K562 (cell line): ENCODE data around the gene INPPL1. TPM values are rescaled to one million over a fixed set of nuclear protein-coding genes. Genes with fewer than 3 reads are reported as not detected.

Experiments
- ARID2 ChIP-seq: fragments of 450-650 bp; IDR thresholded peaks from 2 replicates; pipeline ENCODE4 v1.6.1; 2017; ENCODE audit warnings: antibody characterized with exemption, mild to moderate bottlenecking
- KAT8 ChIP-seq: fragments of 450-650 bp; IDR thresholded peaks from 2 replicates; pipeline ENCODE4 v1.6.1; 2016; ENCODE audit warnings: low read depth, mild to moderate bottlenecking
- MED1 ChIP-seq: sonication (generic); formaldehyde crosslinking; IDR thresholded peaks from 2 replicates; pipeline ENCODE4 v1.8.1; 2023; ENCODE audit warnings: missing genetic modification reagents, borderline replicate concordance
- polyA plus RNA-seq, 8 experiments: library from polyadenylated mRNA; depleted of rRNA in 4 of 8; stranded (reverse) in 5 of 8; unstranded in 3 of 8; fragments of >200 nt; fragmentation: Nextera tagmentation in 2 of 8; fragmentation: Illumina TruSeq in 1 of 8; extraction: Ambion mirVana in 2 of 8; extraction: Trizol in 1 of 8; gene quantifications; 2 replicates each; pipeline versions ENCODE4 v1.2.1 to v1.2.3, GENCODE V29; 2011 to 2014; ENCODE audit warnings: inconsistent platforms in 1 of 8, missing spikeins in 1 of 8
- total RNA-seq, 7 experiments: library from RNA; depleted of rRNA in 6 of 7; stranded (reverse); fragments of >200 nt in 6 of 7; fragmentation: Illumina TruSeq in 2 of 7; extraction: Trizol in 2 of 7; gene quantifications; 2 replicates each; pipeline versions ENCODE4 v1.2.1 to v1.2.3, GENCODE V29; 2011 to 2021; ENCODE audit warnings: low replicate concordance in 1 of 7
- TF ChIP-seq, protein P1 (sequence below): fragments of 450-650 bp; IDR thresholded peaks from 2 replicates; pipeline ENCODE4 v1.6.1; 2016; ENCODE audit warnings: mild to moderate bottlenecking, moderate library complexity
- TF ChIP-seq, protein P2 (sequence below): sonication (generic); formaldehyde crosslinking; IDR thresholded peaks from 2 replicates; pipeline ENCODE4 v1.8.1; 2023; ENCODE audit warnings: mild to moderate bottlenecking, missing genetic modification reagents
- TF ChIP-seq, protein P3 (sequence below): fragments of 250-450 bp; sonication (Bioruptor Pico); IDR thresholded peaks from 2 replicates; pipeline ENCODE4 v1.4.0; 2020; ENCODE audit warnings: borderline replicate concordance

INPPL1 gene
- total and polyA plus RNA-seq, 9 of the 15 experiments (the other 6 are each of a cell fraction or from before 2014, with no cell fraction given), result 0.55 to 137 (median 61.6) TPM

DNA sequence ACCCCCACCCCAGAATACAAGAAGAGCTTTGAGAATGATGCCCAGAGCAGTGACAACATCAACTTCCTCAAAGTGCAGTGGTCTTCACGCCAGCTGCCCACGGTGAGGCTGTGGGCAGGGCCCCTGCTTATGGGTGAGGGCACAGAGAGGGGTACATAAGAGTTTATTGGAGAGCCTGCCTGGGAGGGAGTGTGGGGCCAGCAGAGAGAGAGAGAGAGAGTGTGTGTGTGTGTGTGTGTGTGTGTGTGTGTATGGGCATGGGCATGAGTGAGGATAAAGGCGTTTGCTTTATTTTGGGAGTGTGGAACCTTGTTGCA is 9.9 kb downstream of the INPPL1 start (continued):
- TF ChIP-seq, protein P1, sequence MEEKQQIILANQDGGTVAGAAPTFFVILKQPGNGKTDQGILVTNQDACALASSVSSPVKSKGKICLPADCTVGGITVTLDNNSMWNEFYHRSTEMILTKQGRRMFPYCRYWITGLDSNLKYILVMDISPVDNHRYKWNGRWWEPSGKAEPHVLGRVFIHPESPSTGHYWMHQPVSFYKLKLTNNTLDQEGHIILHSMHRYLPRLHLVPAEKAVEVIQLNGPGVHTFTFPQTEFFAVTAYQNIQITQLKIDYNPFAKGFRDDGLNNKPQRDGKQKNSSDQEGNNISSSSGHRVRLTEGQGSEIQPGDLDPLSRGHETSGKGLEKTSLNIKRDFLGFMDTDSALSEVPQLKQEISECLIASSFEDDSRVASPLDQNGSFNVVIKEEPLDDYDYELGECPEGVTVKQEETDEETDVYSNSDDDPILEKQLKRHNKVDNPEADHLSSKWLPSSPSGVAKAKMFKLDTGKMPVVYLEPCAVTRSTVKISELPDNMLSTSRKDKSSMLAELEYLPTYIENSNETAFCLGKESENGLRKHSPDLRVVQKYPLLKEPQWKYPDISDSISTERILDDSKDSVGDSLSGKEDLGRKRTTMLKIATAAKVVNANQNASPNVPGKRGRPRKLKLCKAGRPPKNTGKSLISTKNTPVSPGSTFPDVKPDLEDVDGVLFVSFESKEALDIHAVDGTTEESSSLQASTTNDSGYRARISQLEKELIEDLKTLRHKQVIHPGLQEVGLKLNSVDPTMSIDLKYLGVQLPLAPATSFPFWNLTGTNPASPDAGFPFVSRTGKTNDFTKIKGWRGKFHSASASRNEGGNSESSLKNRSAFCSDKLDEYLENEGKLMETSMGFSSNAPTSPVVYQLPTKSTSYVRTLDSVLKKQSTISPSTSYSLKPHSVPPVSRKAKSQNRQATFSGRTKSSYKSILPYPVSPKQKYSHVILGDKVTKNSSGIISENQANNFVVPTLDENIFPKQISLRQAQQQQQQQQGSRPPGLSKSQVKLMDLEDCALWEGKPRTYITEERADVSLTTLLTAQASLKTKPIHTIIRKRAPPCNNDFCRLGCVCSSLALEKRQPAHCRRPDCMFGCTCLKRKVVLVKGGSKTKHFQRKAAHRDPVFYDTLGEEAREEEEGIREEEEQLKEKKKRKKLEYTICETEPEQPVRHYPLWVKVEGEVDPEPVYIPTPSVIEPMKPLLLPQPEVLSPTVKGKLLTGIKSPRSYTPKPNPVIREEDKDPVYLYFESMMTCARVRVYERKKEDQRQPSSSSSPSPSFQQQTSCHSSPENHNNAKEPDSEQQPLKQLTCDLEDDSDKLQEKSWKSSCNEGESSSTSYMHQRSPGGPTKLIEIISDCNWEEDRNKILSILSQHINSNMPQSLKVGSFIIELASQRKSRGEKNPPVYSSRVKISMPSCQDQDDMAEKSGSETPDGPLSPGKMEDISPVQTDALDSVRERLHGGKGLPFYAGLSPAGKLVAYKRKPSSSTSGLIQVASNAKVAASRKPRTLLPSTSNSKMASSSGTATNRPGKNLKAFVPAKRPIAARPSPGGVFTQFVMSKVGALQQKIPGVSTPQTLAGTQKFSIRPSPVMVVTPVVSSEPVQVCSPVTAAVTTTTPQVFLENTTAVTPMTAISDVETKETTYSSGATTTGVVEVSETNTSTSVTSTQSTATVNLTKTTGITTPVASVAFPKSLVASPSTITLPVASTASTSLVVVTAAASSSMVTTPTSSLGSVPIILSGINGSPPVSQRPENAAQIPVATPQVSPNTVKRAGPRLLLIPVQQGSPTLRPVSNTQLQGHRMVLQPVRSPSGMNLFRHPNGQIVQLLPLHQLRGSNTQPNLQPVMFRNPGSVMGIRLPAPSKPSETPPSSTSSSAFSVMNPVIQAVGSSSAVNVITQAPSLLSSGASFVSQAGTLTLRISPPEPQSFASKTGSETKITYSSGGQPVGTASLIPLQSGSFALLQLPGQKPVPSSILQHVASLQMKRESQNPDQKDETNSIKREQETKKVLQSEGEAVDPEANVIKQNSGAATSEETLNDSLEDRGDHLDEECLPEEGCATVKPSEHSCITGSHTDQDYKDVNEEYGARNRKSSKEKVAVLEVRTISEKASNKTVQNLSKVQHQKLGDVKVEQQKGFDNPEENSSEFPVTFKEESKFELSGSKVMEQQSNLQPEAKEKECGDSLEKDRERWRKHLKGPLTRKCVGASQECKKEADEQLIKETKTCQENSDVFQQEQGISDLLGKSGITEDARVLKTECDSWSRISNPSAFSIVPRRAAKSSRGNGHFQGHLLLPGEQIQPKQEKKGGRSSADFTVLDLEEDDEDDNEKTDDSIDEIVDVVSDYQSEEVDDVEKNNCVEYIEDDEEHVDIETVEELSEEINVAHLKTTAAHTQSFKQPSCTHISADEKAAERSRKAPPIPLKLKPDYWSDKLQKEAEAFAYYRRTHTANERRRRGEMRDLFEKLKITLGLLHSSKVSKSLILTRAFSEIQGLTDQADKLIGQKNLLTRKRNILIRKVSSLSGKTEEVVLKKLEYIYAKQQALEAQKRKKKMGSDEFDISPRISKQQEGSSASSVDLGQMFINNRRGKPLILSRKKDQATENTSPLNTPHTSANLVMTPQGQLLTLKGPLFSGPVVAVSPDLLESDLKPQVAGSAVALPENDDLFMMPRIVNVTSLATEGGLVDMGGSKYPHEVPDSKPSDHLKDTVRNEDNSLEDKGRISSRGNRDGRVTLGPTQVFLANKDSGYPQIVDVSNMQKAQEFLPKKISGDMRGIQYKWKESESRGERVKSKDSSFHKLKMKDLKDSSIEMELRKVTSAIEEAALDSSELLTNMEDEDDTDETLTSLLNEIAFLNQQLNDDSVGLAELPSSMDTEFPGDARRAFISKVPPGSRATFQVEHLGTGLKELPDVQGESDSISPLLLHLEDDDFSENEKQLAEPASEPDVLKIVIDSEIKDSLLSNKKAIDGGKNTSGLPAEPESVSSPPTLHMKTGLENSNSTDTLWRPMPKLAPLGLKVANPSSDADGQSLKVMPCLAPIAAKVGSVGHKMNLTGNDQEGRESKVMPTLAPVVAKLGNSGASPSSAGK, result no peak
- TF ChIP-seq, protein P2, sequence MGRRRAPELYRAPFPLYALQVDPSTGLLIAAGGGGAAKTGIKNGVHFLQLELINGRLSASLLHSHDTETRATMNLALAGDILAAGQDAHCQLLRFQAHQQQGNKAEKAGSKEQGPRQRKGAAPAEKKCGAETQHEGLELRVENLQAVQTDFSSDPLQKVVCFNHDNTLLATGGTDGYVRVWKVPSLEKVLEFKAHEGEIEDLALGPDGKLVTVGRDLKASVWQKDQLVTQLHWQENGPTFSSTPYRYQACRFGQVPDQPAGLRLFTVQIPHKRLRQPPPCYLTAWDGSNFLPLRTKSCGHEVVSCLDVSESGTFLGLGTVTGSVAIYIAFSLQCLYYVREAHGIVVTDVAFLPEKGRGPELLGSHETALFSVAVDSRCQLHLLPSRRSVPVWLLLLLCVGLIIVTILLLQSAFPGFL, result no peak
- TF ChIP-seq MED1 (CRISPR knock-in tag), result no peak
- TF ChIP-seq, protein P3, sequence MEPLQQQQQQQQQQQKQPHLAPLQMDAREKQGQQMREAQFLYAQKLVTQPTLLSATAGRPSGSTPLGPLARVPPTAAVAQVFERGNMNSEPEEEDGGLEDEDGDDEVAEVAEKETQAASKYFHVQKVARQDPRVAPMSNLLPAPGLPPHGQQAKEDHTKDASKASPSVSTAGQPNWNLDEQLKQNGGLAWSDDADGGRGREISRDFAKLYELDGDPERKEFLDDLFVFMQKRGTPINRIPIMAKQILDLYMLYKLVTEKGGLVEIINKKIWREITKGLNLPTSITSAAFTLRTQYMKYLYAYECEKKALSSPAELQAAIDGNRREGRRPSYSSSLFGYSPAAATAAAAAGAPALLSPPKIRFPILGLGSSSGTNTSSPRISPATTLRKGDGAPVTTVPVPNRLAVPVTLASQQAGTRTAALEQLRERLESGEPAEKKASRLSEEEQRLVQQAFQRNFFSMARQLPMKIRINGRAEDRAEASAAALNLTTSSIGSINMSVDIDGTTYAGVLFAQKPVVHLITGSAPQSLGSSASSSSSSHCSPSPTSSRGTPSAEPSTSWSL (CRISPR knock-in tag), result no peak
- no peak for TF ChIP-seq KAT8
- TF ChIP-seq ARID2, result no peak
